Adrenal gland (tissue), 12 donors: ENCODE data around the gene MAPK7. TPM values are rescaled to one million over a fixed set of nuclear protein-coding genes. Genes with fewer than 3 reads are reported as not detected.

Experiments
- DNase-seq, 7 donors: peaks; one replicate each; pipeline ENCODE4 v3.0.0-alpha.2; 2019 to 2020
- H3K27ac ChIP-seq, 5 donors: fragments of 200-600 bp; sonication (generic) in 4 of 5; 1 replicate in 3 of 5; 2 replicates in 2 of 5; pipeline versions ENCODE4 v1.5.1 to v1.8.0; 2016 to 2020; ENCODE audit warnings: mild to moderate bottlenecking in 1 of 5
- H3K27me3 ChIP-seq: fragments of 200-600 bp; 2 replicates; pipeline ENCODE4 v1.8.0; 2021
- H3K36me3 ChIP-seq, 2 donors: fragments of 200-600 bp; replicated peaks in 1 of 2; 1 replicate in 1 of 2; 2 replicates in 1 of 2; pipeline versions ENCODE4 v1.5.1 to v1.8.0; 2018 to 2022
- H3K4me1 ChIP-seq, 2 donors: fragments of 200-600 bp; replicated peaks in 1 of 2; 1 replicate in 1 of 2; 2 replicates in 1 of 2; pipeline versions ENCODE4 v1.5.1 to v1.8.0; 2018 to 2021
- H3K4me3 ChIP-seq, 4 donors: fragments of 200-600 bp; sonication (generic) in 3 of 4; one replicate each; pipeline ENCODE4 v1.5.1; 2016 to 2018
- H3K9me3 ChIP-seq, 3 donors: fragments of 200-600 bp; sonication (generic) in 1 of 3; replicated peaks in 1 of 3; 1 replicate in 2 of 3; 2 replicates in 1 of 3; pipeline versions ENCODE4 v1.5.1 to v1.8.0; 2016 to 2021
- POLR2A ChIP-seq, 2 donors: fragments of 450-650 bp; IDR thresholded peaks; one replicate each; pipeline ENCODE4 v1.6.1; 2017; ENCODE audit warnings: antibody characterized with exemption in 2 of 2, mild to moderate bottlenecking in 2 of 2, moderate library complexity in 1 of 2
- WGBS, 4 donors: extraction: QIAGEN DNeasy Blood & Tissue Kit in 2 of 4; methylation state at CpG; one replicate each; pipeline versions ENCODE4 v1.1.5 to v1.1.7; 2013 to 2017; 5-methylcytosine and 5-hydroxymethylcytosine counted together
- intact Hi-C, 2 donors: fragments of 100-400 bp; cut with DNase I; formaldehyde crosslinking; loops; one replicate each; pipeline versions ENCODE4 v1.14.1 to v1.15.0; 2022 to 2023
- polyA plus RNA-seq, 3 donors: library from polyadenylated mRNA; stranded (reverse); fragments of 200-250 nt in 2 of 3; fragments of 350-450 nt in 1 of 3; fragmentation: Illumina TruSeq in 1 of 3; extraction: RNeasy Lipid Tissue Mini Kit (QIAGEN cat#74804) in 1 of 3; gene quantifications; one replicate each; pipeline ENCODE4 v1.2.3, GENCODE V29; 2013 to 2014
- total RNA-seq, 9 donors: library from RNA; depleted of rRNA in 4 of 9; stranded (reverse); fragments of >200 nt in 4 of 9; fragments of 120-200 nt in 1 of 9; fragmentation: NEBNext Ultra II Directional in 1 of 9; extraction: Animal tissue kit (Norgen Biotek cat#: 25700) in 1 of 9; gene quantifications; one replicate each; pipeline versions ENCODE4 v1.1.0 to v1.2.4, GENCODE V29; 2013 to 2023
- TF ChIP-seq, protein P1 (sequence below), 6 experiments: fragments of 450-650 bp in 4 of 6; fragments of 200-600 bp in 2 of 6; sonication (generic) in 1 of 6; IDR thresholded peaks; 1 replicate in 5 of 6; 2 replicates in 1 of 6; pipeline versions ENCODE4 v1.5.1 to v1.8.0; 2016 to 2021; ENCODE audit warnings: antibody characterized with exemption in 6 of 6, mild to moderate bottlenecking in 2 of 6, moderate library complexity in 1 of 6
- donor health status: healthy with polysubstance abuse.
- donor health status: Bipolar disorder and iron deficiency.
- donor health status: DM: yes; HTN: yes; CAD: no.
- donor health status: DM: no; HTN: no; CAD: no.
- donor health status: DM: no; HTN: no; CAD: no.
- donor health status: DM: yes; HTN: yes; CAD: no.

MAPK7 gene
- total and polyA plus RNA-seq, 12 donors: 7.6 to 223 (median 44.6) TPM

GRCh38 chr17:19387921-19388521, 9.7 kb downstream of the MAPK7 start:
- H3K27ac ChIP-seq: peak overlapping the region; percentile 40 to 96 (median 73)
- intact Hi-C loops: no loop called here
- peaks cover 38 to 64% of the 10 kb centered on the region in 2 donors for H3K4me1 ChIP-seq
- no peaks in the 10 kb centered on the region for H3K27me3 ChIP-seq
- H3K36me3 ChIP-seq: peaks cover 0 to 16% of the 10 kb centered on the region in 2 donors
- no peak overlapping the region for H3K4me3 ChIP-seq
- whole genome bisulfite sequencing, 4 donors: 72 to 100% (median 83%) methylated on average over 2 of the region's 2 CpGs
- H3K9me3 ChIP-seq: no peaks in the 10 kb centered on the region
- TF ChIP-seq, protein P1, sequence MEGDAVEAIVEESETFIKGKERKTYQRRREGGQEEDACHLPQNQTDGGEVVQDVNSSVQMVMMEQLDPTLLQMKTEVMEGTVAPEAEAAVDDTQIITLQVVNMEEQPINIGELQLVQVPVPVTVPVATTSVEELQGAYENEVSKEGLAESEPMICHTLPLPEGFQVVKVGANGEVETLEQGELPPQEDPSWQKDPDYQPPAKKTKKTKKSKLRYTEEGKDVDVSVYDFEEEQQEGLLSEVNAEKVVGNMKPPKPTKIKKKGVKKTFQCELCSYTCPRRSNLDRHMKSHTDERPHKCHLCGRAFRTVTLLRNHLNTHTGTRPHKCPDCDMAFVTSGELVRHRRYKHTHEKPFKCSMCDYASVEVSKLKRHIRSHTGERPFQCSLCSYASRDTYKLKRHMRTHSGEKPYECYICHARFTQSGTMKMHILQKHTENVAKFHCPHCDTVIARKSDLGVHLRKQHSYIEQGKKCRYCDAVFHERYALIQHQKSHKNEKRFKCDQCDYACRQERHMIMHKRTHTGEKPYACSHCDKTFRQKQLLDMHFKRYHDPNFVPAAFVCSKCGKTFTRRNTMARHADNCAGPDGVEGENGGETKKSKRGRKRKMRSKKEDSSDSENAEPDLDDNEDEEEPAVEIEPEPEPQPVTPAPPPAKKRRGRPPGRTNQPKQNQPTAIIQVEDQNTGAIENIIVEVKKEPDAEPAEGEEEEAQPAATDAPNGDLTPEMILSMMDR (IDR thresholded peaks at IDR 0.05): no peak
- TF ChIP-seq POLR2A (IDR thresholded peaks at IDR 0.05): no peak
- DNase-seq: peak in 5 of 7 donors; percentile 65 to 73 (median 66)

DNA sequence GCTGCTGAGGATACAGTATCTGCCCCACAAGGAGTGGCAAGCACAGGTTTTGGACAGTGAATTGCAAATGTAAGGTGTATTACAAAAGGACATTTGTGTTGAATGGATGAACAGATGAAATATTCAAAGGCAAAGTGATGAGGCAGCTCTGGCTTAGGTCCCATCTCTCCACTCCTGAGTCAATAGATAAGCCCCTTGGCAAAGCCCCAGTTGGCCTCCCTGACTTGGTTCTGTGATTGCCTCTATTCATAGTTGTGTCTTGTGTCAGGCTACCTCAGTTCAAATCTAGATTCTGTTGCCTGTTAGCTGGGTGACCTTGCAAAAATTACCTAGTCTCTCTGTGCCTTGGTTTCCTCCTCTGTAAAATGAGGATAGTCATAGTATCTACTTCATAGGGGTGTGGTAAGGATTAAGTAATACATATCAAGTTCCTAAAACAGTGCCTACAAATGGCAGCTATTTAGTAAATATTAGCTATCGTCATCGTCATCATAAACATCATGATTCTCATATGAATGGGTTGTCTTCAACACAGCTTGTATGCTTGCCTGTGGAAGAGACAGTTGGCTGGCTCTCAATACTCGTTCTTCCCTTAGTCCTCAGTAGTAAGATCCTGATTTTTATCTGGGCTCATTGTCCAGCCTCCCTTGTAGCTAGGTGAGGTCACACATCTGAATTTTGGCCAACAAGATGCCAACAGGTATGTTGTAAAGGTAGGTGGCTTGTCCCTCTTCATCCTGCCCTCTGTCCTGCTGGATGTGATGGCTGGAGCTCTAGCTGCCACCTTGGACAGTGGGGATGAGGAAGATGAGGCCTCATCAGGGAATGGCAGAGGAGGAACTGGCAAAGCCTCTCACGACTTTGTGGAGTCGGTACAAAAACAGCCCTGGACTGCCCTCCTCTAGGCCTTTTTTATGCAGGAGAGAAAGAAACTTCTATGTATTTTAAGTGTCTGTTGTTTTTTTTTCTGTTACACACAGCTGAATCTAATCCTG, 10.8 kb downstream of the MAPK7 start:
- TF ChIP-seq, protein P1 (IDR thresholded peaks at IDR 0.05): no peak
- no peak for TF ChIP-seq POLR2A (IDR thresholded peaks at IDR 0.05)
- Histone ChIP-seq H3K4me3 (no peak overlapping the region), H3K4me1 (peaks cover 38 to 60% of the 10 kb centered on the region in 2 donors), H3K27ac (peak overlapping the region; percentile 40 to 96 (median 73)), H3K36me3 (peaks cover 0 to 5% of the 10 kb centered on the region in 2 donors), H3K27me3 (no peaks in the 10 kb centered on the region), H3K9me3 (no peaks in the 10 kb centered on the region)
- intact Hi-C loops: no loop called here
- 71 to 81% (median 77%) methylated on average over 5 of the region's 5 CpGs for WGBS, 4 donors
- DNase-seq: peak; percentile 77 to 98 (median 95)

DNA sequence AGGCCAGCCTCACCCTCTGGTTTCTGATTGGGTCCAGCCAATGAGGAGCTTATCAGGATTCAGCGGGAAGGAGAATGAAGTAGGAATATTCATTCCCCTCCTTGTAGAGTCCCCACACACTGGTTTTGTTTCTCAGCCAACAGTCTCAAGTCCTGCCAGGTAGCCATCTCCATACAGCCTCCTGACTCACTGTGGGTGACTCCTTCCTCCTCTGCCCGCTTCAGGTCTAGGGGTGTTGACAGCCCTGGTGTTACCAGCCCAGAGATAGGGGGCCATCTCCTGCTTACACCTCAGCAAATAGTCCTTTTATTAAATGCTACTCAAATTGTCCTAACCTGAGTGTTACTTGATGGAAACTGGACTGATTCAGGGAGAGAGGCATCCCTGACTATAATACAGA, 12.7 kb downstream of the MAPK7 start:
- Histone ChIP-seq H3K4me3 (no peak overlapping the region), H3K9me3 (no peaks in the 10 kb centered on the region), H3K36me3 (no peaks in the 10 kb centered on the region), H3K27ac (no peak overlapping the region), H3K27me3 (no peaks in the 10 kb centered on the region), H3K4me1 (peaks cover 35 to 41% of the 10 kb centered on the region in 2 donors)
- intact Hi-C loops: no loop called here
- TF ChIP-seq POLR2A (IDR thresholded peaks at IDR 0.05): no peak
- peak in 2 of 7 donors; percentile 5 to 12 for DNase-seq
- 90 to 97% (median 94%) methylated on average over 2 of the region's 2 CpGs for WGBS, 4 donors

GRCh38 chr17:19391432-19391831, 13.1 kb downstream of the MAPK7 start:
- TF ChIP-seq, protein P1 (IDR thresholded peaks at IDR 0.05): no peak
- no peak for TF ChIP-seq POLR2A (IDR thresholded peaks at IDR 0.05)
- H3K36me3 ChIP-seq: no peaks in the 10 kb centered on the region
- H3K4me3 ChIP-seq: no peak overlapping the region
- no peak overlapping the region for H3K27ac ChIP-seq
- intact Hi-C loops: no loop called here
- no peaks in the 10 kb centered on the region for H3K27me3 ChIP-seq
- 74 to 90% (median 87%) methylated on average over 6 to 7 of the region's 7 CpGs for WGBS, 4 donors
- DNase-seq: peak in 1 of 7 donors; percentile 4
- no peaks in the 10 kb centered on the region for H3K9me3 ChIP-seq
- peaks cover 30 to 36% of the 10 kb centered on the region in 2 donors for H3K4me1 ChIP-seq
